SIG-M5 (cell line): ENCODE data around the gene NT5C2.
A peak's percentile ranks its signal among the peaks of the same experiment; 100 is the strongest.
"Not testable (repeated sequence)": the region's sequence is repeated elsewhere in the genome, so short reads cannot be mapped to it uniquely, and the experiment has no call there.

Experiments used
- DNase-seq: peaks from one replicate; lab custom pipeline; 2025; lab: John Stamatoyannopoulos, UW

The NT5C2 gene

GRCh38 chr10:103202319-103202718 lies 9.2 kb upstream of the NT5C2 start:
- DNase-seq: peak; percentile 71

GRCh38 chr10:103199488-103199887 lies 6.4 kb upstream of the NT5C2 start:
- peak; percentile 40 for DNase-seq

DNA sequence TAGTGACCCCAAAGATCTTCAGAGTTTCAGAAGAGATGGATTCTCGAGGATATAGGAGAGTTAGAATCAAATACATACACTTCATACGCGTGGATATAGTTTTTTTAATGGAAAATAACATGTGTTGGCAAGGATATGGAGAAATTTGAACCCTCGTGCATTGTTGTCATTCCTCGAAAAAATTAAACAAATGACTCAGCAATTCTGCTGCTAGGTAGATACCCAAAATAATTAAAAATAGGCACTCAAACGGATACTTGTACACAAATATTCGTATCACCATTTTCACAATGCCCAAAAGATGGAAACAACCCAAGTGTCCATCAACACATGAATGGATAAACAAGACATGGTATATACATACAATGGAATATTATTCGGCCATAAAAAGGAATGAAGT lies 5.6 kb upstream of the NT5C2 start:
- no peak for DNase-seq

GRCh38 chr10:103197903-103198302 lies 4.8 kb upstream of the NT5C2 start:
- no peak for DNase-seq

GRCh38 chr10:103197174-103197573 lies 4.1 kb upstream of the NT5C2 start:
- DNase-seq: no peak

- no peak for DNase-seq
Measured at GRCh38 chr10:103196516-103196915, 3.4 kb upstream of the NT5C2 start.

DNA sequence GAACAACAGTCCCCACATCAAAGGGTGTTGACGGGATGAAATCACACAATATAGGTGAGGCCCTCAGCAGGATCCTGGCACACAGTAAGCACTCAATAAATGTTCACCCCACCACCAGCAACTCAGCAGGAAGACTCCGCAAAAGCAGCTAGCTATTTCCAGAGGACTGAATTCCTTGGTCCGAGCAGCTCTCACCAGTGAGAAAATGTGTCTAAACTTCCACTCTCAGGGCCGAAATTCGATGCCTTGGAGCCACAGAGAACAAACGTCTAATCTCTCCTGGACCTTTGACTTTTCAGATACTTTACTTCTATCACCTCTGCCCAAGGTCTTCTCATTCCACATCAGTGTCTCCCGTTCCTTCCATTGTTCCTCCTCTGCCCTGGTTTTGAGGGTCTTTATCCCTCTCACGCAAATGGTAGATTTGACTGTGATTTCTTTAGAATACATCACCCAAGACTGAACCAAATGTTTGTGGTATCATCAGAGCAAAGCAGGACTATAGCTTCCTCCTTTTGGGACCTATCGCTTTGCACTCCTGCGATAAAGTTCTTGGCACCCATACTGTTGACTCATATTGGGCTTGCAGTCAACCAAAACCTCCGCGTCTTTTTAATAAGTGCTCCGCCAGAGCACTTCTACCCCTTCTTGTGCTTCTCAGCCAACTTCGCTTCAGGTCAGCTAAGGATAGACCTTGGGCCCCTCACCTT lies 903 bp upstream of the NT5C2 start:
- DNase-seq: peak; percentile 12

DNA sequence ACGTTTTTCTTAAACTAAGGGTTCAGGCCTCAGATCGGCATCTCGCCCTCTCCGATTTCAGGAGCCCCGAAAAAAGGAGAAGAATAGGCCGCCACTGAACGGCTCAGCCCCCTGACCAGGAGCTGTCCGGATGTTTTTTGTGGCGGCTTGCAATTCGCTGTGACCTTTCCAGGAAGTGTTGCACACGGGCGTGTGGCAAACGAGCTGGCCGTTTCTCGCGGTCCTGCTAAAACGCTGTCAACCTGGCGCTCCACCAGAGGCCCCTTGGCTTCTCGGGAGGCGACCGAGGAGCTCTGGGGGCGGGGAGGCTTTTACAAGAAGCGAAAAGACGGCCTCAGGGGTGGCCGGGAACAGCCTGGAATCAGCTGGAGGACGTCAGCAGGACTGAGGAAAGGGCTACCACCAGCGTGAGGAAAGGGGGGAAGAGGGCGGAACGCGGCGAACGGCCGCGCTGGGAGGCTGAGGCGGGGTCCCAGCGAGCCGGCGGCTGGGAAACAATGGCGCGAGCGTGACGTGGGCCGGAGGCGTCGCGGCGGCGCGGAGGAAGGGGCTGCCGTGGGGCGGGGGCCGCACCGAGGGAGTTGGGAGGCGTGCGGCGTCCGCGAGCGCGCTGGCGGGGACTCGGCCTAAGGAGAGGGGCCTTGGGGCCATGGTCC lies 493 bp downstream of the NT5C2 start:
- DNase-seq: peak; percentile 25

DNA sequence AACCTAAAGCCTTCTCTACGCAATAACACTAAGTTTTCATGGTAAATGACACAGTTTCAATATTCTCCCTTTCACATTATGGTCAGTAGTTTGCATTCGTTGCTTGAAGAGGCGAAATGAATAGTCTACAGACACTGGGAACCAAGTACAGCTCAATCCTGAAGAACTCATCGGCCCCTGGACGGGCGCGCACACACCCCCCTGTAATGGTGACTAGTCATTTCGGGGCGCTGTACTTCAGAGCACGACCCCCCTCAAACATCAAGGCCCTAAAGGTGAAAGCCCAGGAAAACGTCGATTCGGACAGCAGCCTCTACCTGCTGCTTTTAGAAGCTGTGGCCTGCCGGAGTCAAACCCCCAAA lies 1.0 kb downstream of the NT5C2 start:
- DNase-seq: no peak

- DNase-seq: not testable (repeated sequence)
Measured at GRCh38 chr10:103191198-103191597, 1.9 kb downstream of the NT5C2 start.

DNA sequence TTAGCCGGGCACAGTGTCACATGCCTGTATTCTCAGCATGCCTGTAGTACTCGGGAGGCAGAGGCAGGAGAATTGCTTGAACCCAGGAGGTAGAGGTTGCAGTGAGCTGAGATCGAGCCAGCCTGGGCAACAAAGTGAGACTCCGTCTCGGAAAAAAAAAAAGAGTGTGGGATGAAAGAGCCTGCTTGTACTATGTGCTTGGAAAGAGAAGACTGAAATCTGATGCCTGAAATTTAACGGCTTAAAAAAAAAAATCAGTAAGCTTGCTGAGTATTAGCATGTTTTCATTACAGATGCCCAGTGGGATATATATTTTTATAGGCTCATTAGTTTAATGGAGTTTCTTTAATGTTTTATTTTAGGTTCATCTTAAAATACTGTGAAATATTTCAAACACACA lies 4.2 kb downstream of the NT5C2 start:
- DNase-seq: no peak

DNA sequence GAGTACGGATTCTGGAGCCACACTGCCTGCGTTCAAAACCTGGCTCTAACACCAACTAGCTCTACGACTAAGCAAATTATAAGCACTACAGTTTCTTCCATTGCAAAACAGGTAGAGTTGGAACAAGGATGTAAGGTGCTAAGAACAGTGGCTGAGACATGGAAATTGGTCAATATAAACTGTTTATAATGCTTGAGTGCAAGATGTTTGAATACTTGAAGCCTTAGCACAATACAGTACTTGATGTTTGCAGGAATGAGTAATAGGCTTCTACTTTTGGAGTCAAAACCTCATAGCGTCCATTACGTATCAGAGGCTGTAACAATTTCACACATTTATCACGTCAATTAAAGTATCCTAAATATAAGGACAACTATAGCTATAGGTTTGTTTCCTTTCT lies 6.9 kb downstream of the NT5C2 start:
- DNase-seq: no peak

DNA sequence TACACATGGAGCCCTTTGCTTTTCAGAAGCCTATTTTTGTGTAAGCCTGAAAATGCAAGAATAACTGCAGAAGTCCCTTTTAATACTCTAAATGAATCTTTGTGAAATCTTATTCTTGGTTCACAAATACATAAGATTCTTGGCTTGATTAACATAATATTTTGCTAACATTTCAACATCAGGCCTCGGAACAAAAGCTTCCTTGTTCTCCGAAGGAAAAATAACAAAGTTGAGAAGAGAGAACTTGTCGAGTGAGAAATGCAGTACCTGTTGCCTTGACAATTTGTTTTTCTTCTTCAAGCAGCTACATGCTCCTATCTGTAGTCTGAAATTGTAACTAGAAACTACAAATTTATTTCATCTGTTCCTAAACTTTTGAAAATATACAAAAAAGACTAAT lies 8.5 kb downstream of the NT5C2 start:
- no peak for DNase-seq

GRCh38 chr10:103183991-103184451 lies 9.1 kb downstream of the NT5C2 start:
- not testable (repeated sequence) for DNase-seq

- DNase-seq: peak; percentile 43
Measured at GRCh38 chr10:103181244-103181643, 11.8 kb downstream of the NT5C2 start.

DNA sequence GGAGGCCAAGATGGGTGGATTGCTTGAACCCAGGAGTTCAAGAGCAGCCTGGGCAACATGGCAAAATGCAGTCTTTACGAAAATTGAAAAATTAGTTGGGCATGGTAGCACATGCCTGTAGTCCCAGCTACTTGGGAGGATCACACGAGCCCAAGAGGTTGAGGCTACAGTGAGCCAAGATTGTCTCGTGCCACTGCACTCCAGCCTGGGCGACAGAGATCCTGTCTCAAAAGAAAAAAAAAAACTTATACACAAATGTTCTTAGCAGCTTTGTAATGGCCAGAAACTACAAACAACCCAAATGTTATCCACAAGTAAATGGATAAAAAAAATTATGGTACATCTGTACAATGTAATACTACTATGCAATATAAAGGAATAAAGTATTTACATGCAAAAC lies 12.6 kb downstream of the NT5C2 start:
- no peak for DNase-seq

- no peak for DNase-seq
Measured at GRCh38 chr10:103177123-103177522, 15.9 kb downstream of the NT5C2 start.

GRCh38 chr10:103175580-103176285 lies 17.3 kb downstream of the NT5C2 start:
- no peak for DNase-seq

- not testable (repeated sequence) for DNase-seq
Measured at GRCh38 chr10:103174324-103174723, 18.7 kb downstream of the NT5C2 start.

- no peak for DNase-seq
Measured at GRCh38 chr10:103171278-103171677, 21.8 kb downstream of the NT5C2 start.

- DNase-seq: no peak
Measured at GRCh38 chr10:103168438-103168837, 24.6 kb downstream of the NT5C2 start.

- not testable (repeated sequence) for DNase-seq
Measured at GRCh38 chr10:103167554-103167953, 25.5 kb downstream of the NT5C2 start.

GRCh38 chr10:103166523-103166922 lies 26.5 kb downstream of the NT5C2 start:
- DNase-seq: no peak
